ENCODE measurements around the gene HILPDA.
"Not testable (repeated sequence)": the region's sequence is repeated elsewhere in the genome, so short reads cannot be mapped to it uniquely, and the experiment has no call there.

GRCh38 chr7:128505416-128505815 is 49.7 kb downstream of the HILPDA start:
- TF ChIP-seq CTCF, POLR2AphosphoS5, POLR2A (IDR thresholded peaks at IDR 0.05): not testable (repeated sequence)

Measured in prostate gland (tissue), 2 donors.